Measurements from ENCODE around the gene ZDHHC19.
"Not testable (repeated sequence)": the region's sequence is repeated elsewhere in the genome, so short reads cannot be mapped to it uniquely, and the experiment has no call there.

DNA sequence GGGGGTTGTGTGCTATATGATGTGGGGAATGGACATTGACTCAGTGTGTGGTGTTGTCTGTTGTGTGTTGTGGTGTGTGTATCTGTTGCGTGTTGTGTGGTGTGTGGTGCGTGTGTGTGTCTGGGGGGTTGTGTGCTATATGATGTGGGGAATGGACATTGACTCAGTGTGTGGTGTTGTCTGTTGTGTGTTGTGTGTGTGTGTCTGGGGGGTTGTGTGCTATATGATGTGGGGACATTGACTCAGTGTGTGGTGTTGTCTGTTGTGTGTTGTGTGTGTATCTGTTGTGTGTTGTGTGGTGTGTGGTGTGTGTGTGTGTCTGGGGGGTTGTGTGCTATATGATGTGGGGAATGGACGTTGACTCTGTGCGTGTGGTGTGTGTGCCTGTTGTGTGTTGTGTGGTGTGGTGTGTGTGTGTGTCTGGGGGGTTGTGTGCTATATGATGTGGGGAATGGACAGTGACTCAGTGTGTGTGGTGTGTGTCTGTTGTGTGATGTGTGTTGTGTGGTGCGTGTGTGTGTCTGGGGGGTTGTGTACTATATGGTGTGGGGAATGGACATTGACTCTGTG, 46.1 kb downstream of the ZDHHC19 start:
- TF ChIP-seq, protein P1, sequence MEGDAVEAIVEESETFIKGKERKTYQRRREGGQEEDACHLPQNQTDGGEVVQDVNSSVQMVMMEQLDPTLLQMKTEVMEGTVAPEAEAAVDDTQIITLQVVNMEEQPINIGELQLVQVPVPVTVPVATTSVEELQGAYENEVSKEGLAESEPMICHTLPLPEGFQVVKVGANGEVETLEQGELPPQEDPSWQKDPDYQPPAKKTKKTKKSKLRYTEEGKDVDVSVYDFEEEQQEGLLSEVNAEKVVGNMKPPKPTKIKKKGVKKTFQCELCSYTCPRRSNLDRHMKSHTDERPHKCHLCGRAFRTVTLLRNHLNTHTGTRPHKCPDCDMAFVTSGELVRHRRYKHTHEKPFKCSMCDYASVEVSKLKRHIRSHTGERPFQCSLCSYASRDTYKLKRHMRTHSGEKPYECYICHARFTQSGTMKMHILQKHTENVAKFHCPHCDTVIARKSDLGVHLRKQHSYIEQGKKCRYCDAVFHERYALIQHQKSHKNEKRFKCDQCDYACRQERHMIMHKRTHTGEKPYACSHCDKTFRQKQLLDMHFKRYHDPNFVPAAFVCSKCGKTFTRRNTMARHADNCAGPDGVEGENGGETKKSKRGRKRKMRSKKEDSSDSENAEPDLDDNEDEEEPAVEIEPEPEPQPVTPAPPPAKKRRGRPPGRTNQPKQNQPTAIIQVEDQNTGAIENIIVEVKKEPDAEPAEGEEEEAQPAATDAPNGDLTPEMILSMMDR (IDR thresholded peaks at IDR 0.05) = not testable (repeated sequence)
- TF ChIP-seq POLR2A, POLR2AphosphoS5, EP300 (IDR thresholded peaks at IDR 0.05): not testable (repeated sequence)

All from upper lobe of left lung (tissue), 4 donors.